ENCODE data around the gene TTC24. TPM values are rescaled to one million over a fixed set of nuclear protein-coding genes. Genes with fewer than 3 reads are reported as not detected.
"Not testable (repeated sequence)": the region's sequence is repeated elsewhere in the genome, so short reads cannot be mapped to it uniquely, and the experiment has no call there.

The TTC24 gene
- total RNA-seq, 4 donors from 2014 or later = not detected

DNA sequence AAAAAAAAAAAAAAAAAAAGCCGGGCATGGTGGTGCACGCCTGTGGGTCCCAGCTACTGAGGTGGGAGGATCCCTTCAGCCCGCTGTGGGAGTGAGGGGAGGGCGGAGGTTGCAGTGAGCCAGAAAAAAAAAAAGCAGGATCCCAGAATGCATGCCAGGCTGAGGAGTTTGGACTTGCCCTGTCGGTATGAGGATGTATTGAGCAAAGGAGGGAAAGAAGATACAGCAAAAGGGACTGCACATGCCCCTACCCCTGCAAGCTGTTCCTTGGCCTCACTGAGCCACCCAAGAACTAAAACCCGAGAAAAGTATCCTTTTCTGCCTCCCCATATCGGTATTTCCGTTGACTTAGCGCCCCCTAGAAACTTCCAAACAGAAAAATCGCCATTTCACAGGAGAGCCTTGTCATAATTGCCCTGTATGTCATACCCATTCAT is 23.1 kb downstream of the TTC24 start:
- DNase-seq (ENCODE audit: low spot score) (no peak), ATAC-seq (ENCODE audit: low FRiP score) (no peak)
- TF ChIP-seq, protein P1, sequence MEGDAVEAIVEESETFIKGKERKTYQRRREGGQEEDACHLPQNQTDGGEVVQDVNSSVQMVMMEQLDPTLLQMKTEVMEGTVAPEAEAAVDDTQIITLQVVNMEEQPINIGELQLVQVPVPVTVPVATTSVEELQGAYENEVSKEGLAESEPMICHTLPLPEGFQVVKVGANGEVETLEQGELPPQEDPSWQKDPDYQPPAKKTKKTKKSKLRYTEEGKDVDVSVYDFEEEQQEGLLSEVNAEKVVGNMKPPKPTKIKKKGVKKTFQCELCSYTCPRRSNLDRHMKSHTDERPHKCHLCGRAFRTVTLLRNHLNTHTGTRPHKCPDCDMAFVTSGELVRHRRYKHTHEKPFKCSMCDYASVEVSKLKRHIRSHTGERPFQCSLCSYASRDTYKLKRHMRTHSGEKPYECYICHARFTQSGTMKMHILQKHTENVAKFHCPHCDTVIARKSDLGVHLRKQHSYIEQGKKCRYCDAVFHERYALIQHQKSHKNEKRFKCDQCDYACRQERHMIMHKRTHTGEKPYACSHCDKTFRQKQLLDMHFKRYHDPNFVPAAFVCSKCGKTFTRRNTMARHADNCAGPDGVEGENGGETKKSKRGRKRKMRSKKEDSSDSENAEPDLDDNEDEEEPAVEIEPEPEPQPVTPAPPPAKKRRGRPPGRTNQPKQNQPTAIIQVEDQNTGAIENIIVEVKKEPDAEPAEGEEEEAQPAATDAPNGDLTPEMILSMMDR (IDR thresholded peaks at IDR 0.05) = no peak

DNA sequence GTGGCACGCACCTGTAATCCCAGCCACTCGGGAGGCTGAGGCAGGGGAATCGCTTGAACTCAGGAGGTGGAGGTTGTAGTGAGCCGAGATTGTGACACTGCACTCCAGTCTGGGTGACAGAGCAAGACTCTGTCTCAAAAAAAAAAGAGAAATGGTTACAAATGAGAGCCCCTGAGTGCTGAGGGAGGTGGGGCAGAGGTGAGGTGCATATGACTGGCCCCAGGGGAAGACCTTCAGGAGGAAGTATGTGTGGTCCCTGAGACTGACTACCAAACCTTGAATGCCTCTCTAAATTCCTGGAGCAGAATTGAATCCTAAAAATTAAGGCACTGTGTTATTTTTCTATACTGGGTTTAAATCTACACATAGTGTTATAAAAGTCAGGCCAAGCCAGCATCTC is 27.8 kb downstream of the TTC24 start:
- not testable (repeated sequence) for ATAC-seq (ENCODE audit: low FRiP score)

DNA sequence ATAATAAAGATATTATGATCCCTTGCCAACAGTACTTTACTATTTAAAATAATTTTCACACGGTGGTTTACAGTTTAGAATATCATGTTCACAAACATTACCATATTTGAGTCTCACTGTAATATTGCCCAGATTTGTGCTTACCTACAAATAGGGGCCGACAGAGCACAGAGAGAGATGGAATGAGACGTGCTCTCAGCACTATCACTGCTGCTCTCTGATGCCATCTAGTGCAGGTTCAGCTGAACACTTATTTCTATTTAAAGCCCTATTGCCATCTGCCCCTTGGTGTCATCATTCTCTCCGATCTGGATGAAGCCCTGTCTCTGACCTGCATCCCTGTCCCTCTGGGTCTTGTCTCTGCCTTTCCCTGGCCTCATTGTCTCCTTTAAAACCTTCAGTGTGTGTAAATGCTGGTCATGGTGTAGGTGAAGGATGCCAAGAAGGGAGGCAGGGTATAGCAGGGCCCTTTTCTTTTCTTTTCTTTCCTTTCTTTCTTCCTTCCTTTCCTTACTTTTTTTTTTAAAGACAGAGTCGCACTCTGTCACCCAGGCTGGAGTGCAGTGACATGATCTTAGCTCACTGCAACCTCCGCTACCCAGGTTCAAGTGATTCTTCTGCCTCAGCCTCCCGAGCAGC is 28.6 kb downstream of the TTC24 start:
- peak; percentile 74 for ATAC-seq (ENCODE audit: low FRiP score)
- TF ChIP-seq, protein P1 (IDR thresholded peaks at IDR 0.05) = peak in 1 of 3 donors; percentile 7
- no peak for DNase-seq (ENCODE audit: low spot score)

More for the DNA sequence above, 27.8 kb downstream of the TTC24 start:
- DNase-seq (ENCODE audit: low spot score) = not testable (repeated sequence)

DNA sequence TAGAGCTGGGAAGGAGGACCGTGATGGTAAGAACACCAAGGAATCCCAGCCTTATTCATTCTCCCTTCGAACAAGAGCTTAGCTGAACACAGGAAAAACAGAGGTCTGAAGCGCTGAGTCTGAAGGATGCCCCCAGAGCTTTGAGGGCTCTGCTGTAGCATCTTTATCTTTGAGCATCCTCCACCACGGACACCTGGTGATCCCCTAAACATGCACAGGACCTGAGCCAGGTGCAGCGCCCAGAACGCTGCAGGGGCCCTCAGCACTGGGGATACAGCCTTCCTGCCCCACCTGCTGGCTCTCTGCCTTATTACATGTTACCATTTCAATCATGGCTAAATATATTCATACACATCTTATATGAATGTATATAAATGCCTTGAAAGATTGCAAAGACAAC is 29.5 kb downstream of the TTC24 start:
- TF ChIP-seq, protein P1 (IDR thresholded peaks at IDR 0.05) = no peak
- no peak for DNase-seq (ENCODE audit: low spot score)
- no peak for ATAC-seq (ENCODE audit: low FRiP score)

DNA sequence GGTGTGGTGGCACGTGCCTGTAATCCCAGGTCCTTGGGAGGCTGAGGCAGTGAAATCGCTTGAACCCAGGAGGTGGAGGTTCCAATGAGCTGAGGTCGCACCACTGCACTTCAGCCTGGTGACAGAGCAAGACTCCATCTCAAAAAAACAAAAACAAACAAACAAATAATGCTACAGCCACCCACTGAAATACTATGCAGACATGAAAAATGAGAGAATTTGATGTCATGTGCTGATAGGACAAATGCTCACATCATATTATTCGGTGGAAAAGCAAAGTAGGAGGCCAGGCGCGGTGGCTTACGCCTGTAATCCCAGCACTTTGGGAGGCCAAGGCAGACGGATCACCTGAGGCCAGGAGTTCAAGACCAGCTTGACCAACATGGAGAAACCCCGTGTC is 30.5 kb downstream of the TTC24 start:
- not testable (repeated sequence) for ATAC-seq (ENCODE audit: low FRiP score); DNase-seq (ENCODE audit: low spot score)

DNA sequence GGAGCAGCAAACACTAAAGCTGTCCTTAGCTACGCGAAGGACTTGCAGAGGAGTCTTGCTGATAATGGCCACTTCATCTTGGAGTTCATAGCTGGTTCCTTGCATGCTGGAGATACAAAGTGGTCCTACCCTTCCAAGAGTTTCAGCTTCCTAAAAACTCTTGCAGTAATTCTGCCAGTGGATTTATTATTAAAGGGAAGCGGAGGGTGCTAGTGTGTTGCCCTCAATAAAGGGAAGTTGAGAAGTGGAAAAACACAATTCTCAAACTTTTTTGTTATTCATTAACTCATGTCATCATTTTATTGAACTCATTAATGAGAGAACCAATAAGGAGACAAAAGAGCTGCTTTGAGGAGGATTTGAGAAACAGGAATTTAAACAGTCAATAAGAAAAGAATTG is 33.1 kb downstream of the TTC24 start:
- no peak for ATAC-seq (ENCODE audit: low FRiP score)
- TF ChIP-seq, protein P1 (IDR thresholded peaks at IDR 0.05) = no peak
- DNase-seq (ENCODE audit: low spot score) = no peak

DNA sequence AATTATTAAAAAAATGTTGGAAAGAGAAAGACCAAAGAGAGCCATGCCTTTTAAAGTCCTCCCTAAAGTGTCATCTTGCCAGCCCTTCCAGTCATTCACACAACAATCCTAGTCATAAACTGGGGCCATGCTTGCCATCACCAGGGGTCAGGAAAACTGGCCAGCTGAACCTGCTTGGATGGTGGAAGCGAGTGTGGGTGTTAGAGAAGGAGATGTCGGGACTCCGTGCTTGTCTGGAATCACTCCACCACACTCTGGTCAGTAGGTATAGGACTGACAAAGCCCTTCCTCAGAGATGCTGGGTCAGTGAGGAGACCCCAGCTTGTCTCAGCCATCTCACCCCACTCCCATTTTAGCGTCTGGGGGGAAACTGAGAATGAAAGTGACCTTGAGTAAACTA is 36.4 kb downstream of the TTC24 start:
- no peak for ATAC-seq (ENCODE audit: low FRiP score)
- TF ChIP-seq, protein P1 (IDR thresholded peaks at IDR 0.05) = no peak

DNA sequence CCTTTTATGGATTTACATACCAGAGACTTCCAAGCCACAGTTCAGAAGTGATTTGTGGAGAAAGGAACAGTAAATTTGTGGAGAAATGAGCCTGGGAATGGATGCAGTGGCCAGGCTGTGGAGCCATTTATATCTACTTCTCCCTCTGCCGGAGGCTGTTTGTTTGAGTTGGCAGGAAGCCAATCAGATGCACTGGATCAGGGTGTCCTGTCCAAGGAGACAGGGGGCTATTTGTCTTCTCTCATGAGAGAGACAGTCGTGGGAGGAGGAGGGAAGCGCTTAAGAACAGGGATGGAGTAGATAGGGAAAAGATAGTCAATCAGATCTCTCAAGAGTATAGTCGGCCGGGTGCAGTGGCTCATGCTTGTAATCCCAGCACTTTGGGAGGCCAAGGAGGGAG is 36.9 kb downstream of the TTC24 start:
- TF ChIP-seq, protein P1 (IDR thresholded peaks at IDR 0.05) = no peak
- ATAC-seq (ENCODE audit: low FRiP score) (no peak), DNase-seq (ENCODE audit: low spot score) (no peak)

More for the DNA sequence above, 36.4 kb downstream of the TTC24 start:
- DNase-seq (ENCODE audit: low spot score) = no peak

Measured in omental fat pad (tissue), 4 donors.